B cell (primary cell): ENCODE measurements around the gene POP5.
"Not testable (repeated sequence)": the region's sequence is repeated elsewhere in the genome, so short reads cannot be mapped to it uniquely, and the experiment has no call there.

Experiments
- CTCF ChIP-seq: fragments of 200-600 bp; IDR thresholded peaks from one replicate; pipeline ENCODE4 v1.8.0; 2022; ENCODE audit warnings: antibody characterized with exemption, mild to moderate bottlenecking
- EZH2 ChIP-seq: IDR thresholded peaks from 2 replicates; pipeline ENCODE4 v1.6.1; 2012; ENCODE audit warnings: borderline replicate concordance, low read depth, mild to moderate bottlenecking, moderate library complexity, low read length; ENCODE audit not compliant: insufficient read depth, poor library complexity, severe bottlenecking

GRCh38 chr12:120530418-120530761 lies 50.8 kb downstream of the POP5 start:
- not testable (repeated sequence) for TF ChIP-seq CTCF, EZH2
